ENCODE data around the gene RFTN2.
"Not testable (repeated sequence)": the region's sequence is repeated elsewhere in the genome, so short reads cannot be mapped to it uniquely, and the experiment has no call there.

RFTN2 gene

GRCh38 chr2:197666277-197666676 is 9.1 kb downstream of the RFTN2 start:
- 0 out of 2 replicates have a peak, but pooled peaks cover 3% of the 10 kb centered on the region for H3K4me1 ChIP-seq (ENCODE audit: insufficient read depth, low read length)
- H3K9me3 ChIP-seq (ENCODE audit: control insufficient read depth, insufficient read depth, low read length), result peaks cover 12% of the 10 kb centered on the region
- no peaks in the 10 kb centered on the region for H3K36me3 ChIP-seq (ENCODE audit: insufficient read depth, low read length)
- H3K9ac ChIP-seq (ENCODE audit: low read depth, low read length), result no peak overlapping the region

DNA sequence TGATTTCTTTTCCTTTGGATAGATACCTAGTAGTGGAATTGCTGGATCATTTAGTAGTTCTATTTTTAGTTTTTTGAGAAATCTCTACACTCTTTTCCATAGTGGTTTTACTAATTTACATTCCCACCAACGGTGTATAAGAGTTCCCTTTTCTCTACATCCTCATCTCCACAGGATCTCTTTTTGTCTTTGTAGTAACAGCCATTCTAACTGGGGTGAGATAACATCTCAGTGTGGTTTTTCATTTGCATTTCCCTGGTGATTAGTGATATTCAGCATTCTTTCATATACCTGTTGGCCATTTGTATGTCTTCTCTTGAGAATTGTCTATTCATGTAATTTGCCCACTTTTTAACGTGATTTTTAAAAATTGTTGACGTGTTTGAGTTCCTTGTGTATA is 13.8 kb downstream of the RFTN2 start:
- peaks cover 7% of the 10 kb centered on the region for H3K9me3 ChIP-seq (ENCODE audit: control insufficient read depth, insufficient read depth, low read length)
- H3K9ac ChIP-seq (ENCODE audit: low read depth, low read length), result no peak overlapping the region
- no peaks in the 10 kb centered on the region for H3K36me3 ChIP-seq (ENCODE audit: insufficient read depth, low read length)
- peaks cover 8% of the 10 kb centered on the region; the same call in 1 of the 2 replicates for H3K4me1 ChIP-seq (ENCODE audit: insufficient read depth, low read length)

- Histone ChIP-seq H3K4me1 (ENCODE audit: insufficient read depth, low read length) (peaks cover 8% of the 10 kb centered on the region; the same call in 1 of the 2 replicates), H3K9ac (ENCODE audit: low read depth, low read length) (no peak overlapping the region), H3K9me3 (ENCODE audit: control insufficient read depth, insufficient read depth, low read length) (no peaks in the 10 kb centered on the region), H3K36me3 (ENCODE audit: insufficient read depth, low read length) (no peaks in the 10 kb centered on the region)
Observed at GRCh38 chr2:197657562-197657961, 17.8 kb downstream of the RFTN2 start.

- Histone ChIP-seq H3K9me3 (ENCODE audit: control insufficient read depth, insufficient read depth, low read length) (peaks cover 4% of the 10 kb centered on the region; the same call in 1 of the 2 replicates), H3K36me3 (ENCODE audit: insufficient read depth, low read length) (no peaks in the 10 kb centered on the region), H3K9ac (ENCODE audit: low read depth, low read length) (no peak overlapping the region), H3K4me1 (ENCODE audit: insufficient read depth, low read length) (no peaks in the 10 kb centered on the region)
Observed at GRCh38 chr2:197647961-197648690, 27.3 kb downstream of the RFTN2 start.

DNA sequence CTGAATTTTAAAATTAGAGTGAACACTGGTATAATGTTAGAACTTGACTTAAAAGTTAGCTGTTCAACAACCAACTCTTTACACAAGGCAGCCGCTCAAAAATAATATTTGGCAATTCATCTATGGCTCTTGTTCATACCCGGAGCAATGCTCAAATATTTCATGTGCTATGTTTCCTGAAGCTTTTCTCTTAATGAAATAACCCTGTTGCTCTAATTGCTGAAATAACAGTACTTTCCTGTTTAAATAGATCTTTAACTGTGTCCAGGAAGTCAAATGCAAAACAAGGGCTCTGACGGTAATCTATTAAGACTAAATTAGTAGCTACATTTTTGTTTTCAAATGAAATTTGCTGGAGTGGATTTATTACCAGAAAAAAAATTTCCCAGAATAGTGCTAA is 33.7 kb downstream of the RFTN2 start:
- Histone ChIP-seq H3K4me1 (ENCODE audit: insufficient read depth, low read length) (no peaks in the 10 kb centered on the region), H3K9me3 (ENCODE audit: control insufficient read depth, insufficient read depth, low read length) (peaks cover 4% of the 10 kb centered on the region; the same call in 1 of the 2 replicates), H3K9ac (ENCODE audit: low read depth, low read length) (no peak overlapping the region), H3K36me3 (ENCODE audit: insufficient read depth, low read length) (no peaks in the 10 kb centered on the region)

- H3K36me3 ChIP-seq (ENCODE audit: insufficient read depth, low read length); H3K9me3 ChIP-seq (ENCODE audit: control insufficient read depth, insufficient read depth, low read length); H3K4me1 ChIP-seq (ENCODE audit: insufficient read depth, low read length): not testable (repeated sequence)
- peak overlapping the region; percentile 34; the same call in 1 of the 2 replicates for H3K9ac ChIP-seq (ENCODE audit: low read depth, low read length)
Observed at GRCh38 chr2:197640571-197641122, 34.7 kb downstream of the RFTN2 start.

GRCh38 chr2:197633109-197633657 is 42.2 kb downstream of the RFTN2 start:
- H3K36me3 ChIP-seq (ENCODE audit: insufficient read depth, low read length), result no peaks in the 10 kb centered on the region
- H3K9ac ChIP-seq (ENCODE audit: low read depth, low read length), result no peak overlapping the region
- peaks cover 3% of the 10 kb centered on the region for H3K9me3 ChIP-seq (ENCODE audit: control insufficient read depth, insufficient read depth, low read length)
- no peaks in the 10 kb centered on the region; the same call in 1 of the 2 replicates for H3K4me1 ChIP-seq (ENCODE audit: insufficient read depth, low read length)

GRCh38 chr2:197628043-197628500 is 47.3 kb downstream of the RFTN2 start:
- Histone ChIP-seq H3K9ac (ENCODE audit: low read depth, low read length) (no peak overlapping the region), H3K4me1 (ENCODE audit: insufficient read depth, low read length) (no peaks in the 10 kb centered on the region; the same call in 1 of the 2 replicates), H3K36me3 (ENCODE audit: insufficient read depth, low read length) (no peaks in the 10 kb centered on the region), H3K9me3 (ENCODE audit: control insufficient read depth, insufficient read depth, low read length) (peaks cover 3% of the 10 kb centered on the region)

DNA sequence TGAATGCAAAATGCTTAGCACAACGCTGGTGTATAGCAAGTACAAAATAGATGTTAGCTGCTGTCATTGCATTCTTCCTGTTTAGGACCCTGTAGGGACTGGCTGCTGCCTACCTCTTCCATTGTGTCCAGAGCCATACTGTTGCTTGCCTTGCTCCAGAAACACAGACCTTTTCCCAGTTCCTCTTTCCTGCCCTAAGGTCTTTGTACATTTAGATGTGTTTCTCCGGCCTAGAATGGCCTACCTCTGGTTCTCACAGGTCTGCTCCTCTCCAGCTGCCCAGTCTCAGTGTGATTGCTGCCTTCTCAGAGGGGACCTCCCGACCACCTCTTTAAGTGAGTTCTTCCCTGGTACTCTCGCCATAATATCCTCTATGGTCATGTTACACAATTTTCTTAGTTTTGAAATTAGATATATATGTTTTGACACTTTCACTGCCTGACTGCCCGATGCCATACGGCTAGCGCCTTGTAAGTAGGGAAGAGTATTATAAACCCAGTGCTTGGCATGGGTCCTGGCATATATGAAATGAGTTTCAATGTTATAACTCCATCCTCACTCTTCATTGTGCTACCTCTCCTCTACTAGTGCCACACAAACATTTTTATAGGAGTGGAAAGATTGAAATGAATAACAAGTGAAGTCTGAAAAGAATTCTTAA is 48.3 kb downstream of the RFTN2 start:
- Histone ChIP-seq H3K9me3 (ENCODE audit: control insufficient read depth, insufficient read depth, low read length) (no peaks in the 10 kb centered on the region), H3K4me1 (ENCODE audit: insufficient read depth, low read length) (no peaks in the 10 kb centered on the region; the same call in 1 of the 2 replicates), H3K9ac (ENCODE audit: low read depth, low read length) (no peak overlapping the region), H3K36me3 (ENCODE audit: insufficient read depth, low read length) (no peaks in the 10 kb centered on the region)

- Histone ChIP-seq H3K4me1 (ENCODE audit: insufficient read depth, low read length) (peaks cover 12% of the 10 kb centered on the region), H3K9ac (ENCODE audit: low read depth, low read length) (no peak overlapping the region), H3K9me3 (ENCODE audit: control insufficient read depth, insufficient read depth, low read length) (no peaks in the 10 kb centered on the region), H3K36me3 (ENCODE audit: insufficient read depth, low read length) (no peaks in the 10 kb centered on the region)
Observed at GRCh38 chr2:197620133-197620532, 55.3 kb downstream of the RFTN2 start.

GRCh38 chr2:197615016-197615652 is 60.3 kb downstream of the RFTN2 start:
- no peaks in the 10 kb centered on the region for H3K36me3 ChIP-seq (ENCODE audit: insufficient read depth, low read length)
- no peaks in the 10 kb centered on the region for H3K9me3 ChIP-seq (ENCODE audit: control insufficient read depth, insufficient read depth, low read length)
- peaks cover 32% of the 10 kb centered on the region for H3K4me1 ChIP-seq (ENCODE audit: insufficient read depth, low read length)
- H3K9ac ChIP-seq (ENCODE audit: low read depth, low read length), result no peak overlapping the region

GRCh38 chr2:197614532-197614931 is 60.9 kb downstream of the RFTN2 start:
- H3K9me3 ChIP-seq (ENCODE audit: control insufficient read depth, insufficient read depth, low read length), result no peaks in the 10 kb centered on the region
- no peaks in the 10 kb centered on the region for H3K36me3 ChIP-seq (ENCODE audit: insufficient read depth, low read length)
- H3K9ac ChIP-seq (ENCODE audit: low read depth, low read length), result no peak overlapping the region
- H3K4me1 ChIP-seq (ENCODE audit: insufficient read depth, low read length), result peaks cover 26% of the 10 kb centered on the region

DNA sequence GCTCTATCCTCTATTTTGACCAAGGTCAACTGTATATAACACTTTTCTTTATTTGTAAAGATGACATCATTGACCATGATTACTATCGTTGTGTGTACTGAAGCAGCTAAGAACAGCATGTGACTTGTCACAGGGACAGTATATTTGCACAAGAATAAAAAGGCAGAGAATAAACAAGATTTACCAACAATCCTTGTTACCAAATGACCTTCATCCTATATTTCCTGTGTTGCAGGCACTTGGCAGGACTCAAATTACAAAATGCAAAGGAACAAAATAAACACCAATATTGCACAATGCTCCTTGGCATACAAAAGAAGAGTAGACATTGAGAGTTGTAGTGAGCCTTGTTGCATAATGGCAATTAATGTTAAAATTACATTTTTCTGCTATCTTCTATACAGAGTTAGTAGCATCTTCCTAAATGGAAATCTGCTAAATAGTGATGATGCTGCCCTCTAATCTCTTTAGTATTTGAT is 61.8 kb downstream of the RFTN2 start:
- no peaks in the 10 kb centered on the region for H3K36me3 ChIP-seq (ENCODE audit: insufficient read depth, low read length)
- H3K9me3 ChIP-seq (ENCODE audit: control insufficient read depth, insufficient read depth, low read length), result no peaks in the 10 kb centered on the region
- H3K4me1 ChIP-seq (ENCODE audit: insufficient read depth, low read length), result peaks cover 26% of the 10 kb centered on the region
- H3K9ac ChIP-seq (ENCODE audit: low read depth, low read length), result no peak overlapping the region

DNA sequence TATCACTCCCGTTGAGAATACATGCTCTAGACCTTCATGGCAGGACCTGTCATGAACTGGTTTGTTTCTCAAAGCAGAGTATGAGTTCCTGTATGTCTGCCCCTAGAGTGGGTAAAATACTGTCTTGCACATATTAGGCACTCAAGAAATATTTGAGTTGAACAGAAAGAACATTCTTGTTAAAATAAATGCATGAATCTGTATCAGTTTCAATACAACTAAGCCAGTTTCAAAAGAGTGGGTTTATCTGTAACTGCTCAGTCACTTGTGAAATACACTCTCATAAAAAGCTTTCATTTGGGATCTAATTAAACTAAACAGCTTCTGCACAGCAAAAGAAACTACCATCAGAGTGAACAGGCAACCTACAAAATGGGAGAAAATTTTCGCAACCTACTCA is 69.2 kb downstream of the RFTN2 start:
- H3K4me1 ChIP-seq (ENCODE audit: insufficient read depth, low read length), result no peaks in the 10 kb centered on the region
- H3K9me3 ChIP-seq (ENCODE audit: control insufficient read depth, insufficient read depth, low read length), result no peaks in the 10 kb centered on the region
- H3K9ac ChIP-seq (ENCODE audit: low read depth, low read length), result no peak overlapping the region
- H3K36me3 ChIP-seq (ENCODE audit: insufficient read depth, low read length), result no peaks in the 10 kb centered on the region
